Measurements from ENCODE around the gene VIL1. TPM values are rescaled to one million over a fixed set of nuclear protein-coding genes. Genes with fewer than 3 reads are reported as not detected.

The VIL1 gene
- total and polyA plus RNA-seq, 2 of the 8 experiments (the other 6 are each of a cell fraction or from before 2014, with no cell fraction given): 6.2 to 7.0 TPM

GRCh38 chr2:218407717-218408116 lies 11.2 kb upstream of the VIL1 start:
- Histone ChIP-seq H2BK120ac (replicated peaks; ENCODE audit: low read depth, low read length) (no peak overlapping the region), H3K14ac (ENCODE audit: insufficient read length) (no peak overlapping the region), H4K5ac (ENCODE audit: insufficient read length, low read depth, low read length) (no peak overlapping the region), H3K4me1 (replicated peaks in 1 of 4; ENCODE audit: control insufficient read depth in 3 of 4, insufficient read depth in 4 of 4, low read length in 3 of 4) (peaks cover 12 to 25% (median 19%) of the 10 kb centered on the region in 4 experiments), H3K4me2 (ENCODE audit: insufficient read depth in 1 of 2, low read depth in 2 of 2, low read length in 2 of 2) (peak overlapping the region in 1 of 2 experiments; percentile 88; a peak in 1 of 4 replicates), H3K56ac (replicated peaks; ENCODE audit: insufficient read length, low read depth, low read length) (no peak overlapping the region), H2AK5ac (ENCODE audit: low read depth, low read length) (no peak overlapping the region), H2AFZ (ENCODE audit: low read length) (no peak overlapping the region), H3K27me3 (replicated peaks in 1 of 4; ENCODE audit: control insufficient read depth in 3 of 4, extremely low read depth in 1 of 4, insufficient read depth in 3 of 4, low read length in 3 of 4) (no peaks in the 10 kb centered on the region), H3K9ac (replicated peaks in 1 of 4; ENCODE audit: extremely low read depth in 1 of 4, low read depth in 3 of 4, low read length in 3 of 4) (no peak overlapping the region), H3K4ac (replicated peaks; ENCODE audit: insufficient read length, low read depth, low read length) (no peak overlapping the region), H4K8ac (ENCODE audit: extremely low read depth, insufficient read depth, low read length) (peak overlapping the region; percentile 68; the same call in 1 of the 2 replicates), H3K23ac (ENCODE audit: insufficient read length) (no peak overlapping the region), H2BK15ac (ENCODE audit: low read length) (no peak overlapping the region), H4K20me1 (replicated peaks in 1 of 2; ENCODE audit: control insufficient read depth in 1 of 2, insufficient read depth in 2 of 2, low read length in 2 of 2) (no peaks in the 10 kb centered on the region), H3K9me3 (ENCODE audit: insufficient read depth in 2 of 2, low read depth in 1 of 2, low read length in 1 of 2) (no peaks in the 10 kb centered on the region), H2BK12ac (ENCODE audit: low read depth, low read length) (peak overlapping the region; percentile 91; the same call in 1 of the 2 replicates), H3K36me3 (ENCODE audit: control insufficient read depth in 2 of 4, insufficient read depth in 4 of 4, low read length in 3 of 4) (peaks cover 0 to 11% (median 4%) of the 10 kb centered on the region in 4 experiments; a peak in 2 of 8 replicates), H3K27ac (ENCODE audit: low read depth, low read length) (no peak overlapping the region), H3K79me1 (ENCODE audit: low read depth, low read length) (no peaks in the 10 kb centered on the region), H3K79me2 (ENCODE audit: control insufficient read depth in 1 of 2, insufficient read depth in 2 of 2, low read length in 2 of 2) (no peaks in the 10 kb centered on the region), H3K23me2 (ENCODE audit: low read depth, low read length) (peaks cover 3% of the 10 kb centered on the region), H3K4me3 (ENCODE audit: extremely low read depth in 1 of 4, insufficient read depth in 2 of 4, low read depth in 3 of 4, low read length in 4 of 4) (no peak overlapping the region), H2BK20ac (ENCODE audit: low read length) (0 out of 2 replicates have a peak overlapping the region, but pooled peaks have one; percentile 43), H3K18ac (ENCODE audit: extremely low read depth, low read length) (peak overlapping the region; percentile 78), H2BK5ac (ENCODE audit: low read depth, low read length) (no peak overlapping the region), H4K91ac (replicated peaks; ENCODE audit: insufficient read length, low read length) (peak overlapping the region; percentile 34)
- ChIA-PET CTCF (ENCODE audit: partially characterized antibody) (interaction anchor here (0.6 to 2.2 kb wide), 5 partner anchors 11 to 75 kb away, joined by 3 to 12 read pairs (median 3); no protein-coding TSS in a partner anchor), POLR2A (ENCODE audit: partially characterized antibody) (interaction anchor here (0.6 kb wide), 1 partner anchor 1124 kb away, joined by 3 read pairs; no protein-coding TSS in a partner anchor)
- no peak for TF ChIP-seq CBX5 (IDR thresholded peaks at IDR 0.05; ENCODE audit: low read depth, low read length)
- no peak for TF ChIP-seq EGR1 (IDR thresholded peaks at IDR 0.05; ENCODE audit: borderline replicate concordance, low read depth, low read length)
- no peak for TF ChIP-seq SAP30 (IDR thresholded peaks at IDR 0.05; ENCODE audit: insufficient read depth, insufficient replicate concordance, low read length)
- no peak for TF ChIP-seq TAF7 (optimal IDR thresholded peaks at IDR 0.05; ENCODE audit: borderline replicate concordance, low read depth, low read length)
- TF ChIP-seq ASH2L (IDR thresholded peaks at IDR 0.05; ENCODE audit: low read length): no peak
- TF ChIP-seq KDM4A (IDR thresholded peaks at IDR 0.05; ENCODE audit: low read depth, low read length, severe bottlenecking): no peak
- TF ChIP-seq CHD2 (IDR thresholded peaks at IDR 0.05; ENCODE audit: low read length): no peak
- TF ChIP-seq ZNF274 (IDR thresholded peaks at IDR 0.05; ENCODE audit: borderline replicate concordance, extremely low read depth, low read length): no peak
- no peak for TF ChIP-seq TAF1 (IDR thresholded peaks at IDR 0.05; ENCODE audit: low read depth, low read length)
- no peak for TF ChIP-seq NANOG (IDR thresholded peaks at IDR 0.05; ENCODE audit: insufficient read depth, low read depth, low read length, poor library complexity, severe bottlenecking)
- WGBS, 2 experiments (ENCODE audit: extremely low coverage in 1 of 2, insufficient coverage in 1 of 2, insufficient read length in 1 of 2, insufficient replicate concordance in 2 of 2, low coverage in 1 of 2, low lambda C conversion rate in 2 of 2, missing lambda C conversion rate in 1 of 2): 88% methylated on average over 8 of the region's 8 CpGs; no CpG with 5 or more reads in 1 of the 2 experiments
- DNase-seq (ENCODE audit: low read depth in 1 of 2, low spot score in 2 of 2): no peak
- FAIRE-seq: no peak
